ENCODE data around the gene GALNT17. TPM values are rescaled to one million over a fixed set of nuclear protein-coding genes. Genes with fewer than 3 reads are reported as not detected.

Gene GALNT17
- total RNA-seq, 3 donors from 2014 or later, result 1.2 to 9.9 (median 3.3) TPM

DNA sequence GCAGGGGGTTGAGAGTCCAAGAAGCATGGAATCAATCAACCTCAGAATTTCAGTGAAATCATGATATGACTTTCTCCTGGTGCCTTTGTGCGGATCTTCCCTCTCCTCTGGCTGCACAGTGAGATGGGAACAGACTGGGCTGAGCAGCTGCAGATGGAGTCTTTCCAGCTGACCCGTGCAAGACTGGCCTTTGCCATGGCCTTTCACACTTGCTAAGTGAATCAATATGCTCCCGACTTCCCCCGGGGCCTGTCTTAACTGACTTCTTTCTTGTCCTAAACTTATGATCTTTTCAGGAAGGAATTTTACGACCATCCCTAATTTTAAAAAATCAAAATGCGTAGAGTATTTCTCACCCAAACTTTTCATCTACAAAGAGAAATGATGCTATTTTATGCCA is 469.9 kb downstream of the GALNT17 start:
- no peak overlapping the region for H3K4me3 ChIP-seq
- no peak overlapping the region for H3K27ac ChIP-seq
- intact Hi-C loops (cut with DNase I; ENCODE audit: low total_unique reads), result no loop called here
- no peak for DNase-seq (ENCODE audit: low spot score in 2 of 2)
- H3K27me3 ChIP-seq, result no peaks in the 10 kb centered on the region
- no peaks in the 10 kb centered on the region for H3K36me3 ChIP-seq
- TF ChIP-seq POLR2AphosphoS5 (IDR thresholded peaks at IDR 0.05) (no peak), POLR2A (IDR thresholded peaks at IDR 0.05) (no peak)
- no peaks in the 10 kb centered on the region for H3K9me3 ChIP-seq
- H3K4me1 ChIP-seq, result no peaks in the 10 kb centered on the region

DNA sequence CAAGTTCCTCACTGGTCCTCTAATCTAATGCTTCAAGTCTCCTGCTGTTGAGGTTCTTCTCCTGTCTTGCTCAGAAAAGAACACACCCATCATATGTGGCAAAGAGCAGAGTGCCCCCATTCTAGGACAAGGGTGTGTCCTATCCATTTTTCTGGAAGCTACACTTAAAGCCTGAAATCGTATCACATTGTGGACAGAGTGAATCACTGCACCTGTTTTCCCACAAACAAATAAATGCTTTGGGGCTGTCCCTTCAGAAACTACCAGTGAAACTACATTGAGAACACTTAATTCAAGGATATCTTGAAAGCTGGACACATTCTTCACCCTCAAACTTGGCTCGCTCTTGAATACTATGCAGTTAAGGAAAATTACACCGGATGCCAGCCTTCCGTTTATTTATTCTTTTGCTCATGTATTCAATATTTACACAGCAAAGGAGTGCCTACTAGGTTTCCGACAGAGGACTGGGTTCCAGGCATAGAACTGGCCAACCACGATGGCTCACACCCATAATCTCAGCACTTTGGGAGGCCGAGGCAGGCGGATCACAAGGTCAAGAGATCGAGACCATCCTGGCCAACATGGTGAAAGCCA is 473.0 kb downstream of the GALNT17 start:
- Histone ChIP-seq H3K36me3 (no peaks in the 10 kb centered on the region), H3K4me1 (no peaks in the 10 kb centered on the region), H3K4me3 (no peak overlapping the region), H3K9me3 (no peaks in the 10 kb centered on the region), H3K27me3 (no peaks in the 10 kb centered on the region), H3K27ac (no peak overlapping the region)
- intact Hi-C loops (cut with DNase I; ENCODE audit: low total_unique reads), result no loop called here
- no peak for DNase-seq (ENCODE audit: low spot score in 2 of 2)
- TF ChIP-seq POLR2A (IDR thresholded peaks at IDR 0.05) (no peak), POLR2AphosphoS5 (IDR thresholded peaks at IDR 0.05) (no peak)
- TF ChIP-seq, protein P1, sequence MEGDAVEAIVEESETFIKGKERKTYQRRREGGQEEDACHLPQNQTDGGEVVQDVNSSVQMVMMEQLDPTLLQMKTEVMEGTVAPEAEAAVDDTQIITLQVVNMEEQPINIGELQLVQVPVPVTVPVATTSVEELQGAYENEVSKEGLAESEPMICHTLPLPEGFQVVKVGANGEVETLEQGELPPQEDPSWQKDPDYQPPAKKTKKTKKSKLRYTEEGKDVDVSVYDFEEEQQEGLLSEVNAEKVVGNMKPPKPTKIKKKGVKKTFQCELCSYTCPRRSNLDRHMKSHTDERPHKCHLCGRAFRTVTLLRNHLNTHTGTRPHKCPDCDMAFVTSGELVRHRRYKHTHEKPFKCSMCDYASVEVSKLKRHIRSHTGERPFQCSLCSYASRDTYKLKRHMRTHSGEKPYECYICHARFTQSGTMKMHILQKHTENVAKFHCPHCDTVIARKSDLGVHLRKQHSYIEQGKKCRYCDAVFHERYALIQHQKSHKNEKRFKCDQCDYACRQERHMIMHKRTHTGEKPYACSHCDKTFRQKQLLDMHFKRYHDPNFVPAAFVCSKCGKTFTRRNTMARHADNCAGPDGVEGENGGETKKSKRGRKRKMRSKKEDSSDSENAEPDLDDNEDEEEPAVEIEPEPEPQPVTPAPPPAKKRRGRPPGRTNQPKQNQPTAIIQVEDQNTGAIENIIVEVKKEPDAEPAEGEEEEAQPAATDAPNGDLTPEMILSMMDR (IDR thresholded peaks at IDR 0.05), result no peak

DNA sequence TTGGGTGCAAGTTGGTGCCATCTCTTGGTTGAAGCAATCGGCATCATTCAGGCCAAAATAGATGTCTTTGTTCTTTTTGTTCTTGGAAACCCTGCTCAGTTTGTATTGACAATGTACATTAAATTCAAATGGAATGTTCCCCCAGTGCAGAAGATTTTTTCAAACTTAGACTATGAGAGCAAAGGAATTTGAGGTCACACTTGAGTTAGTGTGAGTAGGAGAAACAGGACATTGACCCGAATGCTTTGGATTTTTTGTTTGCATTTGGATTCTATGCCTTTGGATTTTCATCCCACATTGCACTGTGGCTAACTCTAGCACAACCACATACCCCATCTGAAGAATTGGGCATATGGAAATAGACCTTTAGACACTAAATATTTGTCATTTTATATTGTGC is 480.0 kb downstream of the GALNT17 start:
- no peaks in the 10 kb centered on the region for H3K9me3 ChIP-seq
- H3K27ac ChIP-seq, result no peak overlapping the region
- intact Hi-C loops (cut with DNase I; ENCODE audit: low total_unique reads), result no loop called here
- H3K4me1 ChIP-seq, result no peaks in the 10 kb centered on the region
- TF ChIP-seq, protein P1 (IDR thresholded peaks at IDR 0.05), result no peak
- no peak for TF ChIP-seq POLR2AphosphoS5 (IDR thresholded peaks at IDR 0.05)
- no peak for TF ChIP-seq POLR2A (IDR thresholded peaks at IDR 0.05)
- DNase-seq (ENCODE audit: low spot score in 2 of 2), result no peak
- no peaks in the 10 kb centered on the region for H3K27me3 ChIP-seq
- H3K36me3 ChIP-seq, result no peaks in the 10 kb centered on the region
- H3K4me3 ChIP-seq, result no peak overlapping the region

DNA sequence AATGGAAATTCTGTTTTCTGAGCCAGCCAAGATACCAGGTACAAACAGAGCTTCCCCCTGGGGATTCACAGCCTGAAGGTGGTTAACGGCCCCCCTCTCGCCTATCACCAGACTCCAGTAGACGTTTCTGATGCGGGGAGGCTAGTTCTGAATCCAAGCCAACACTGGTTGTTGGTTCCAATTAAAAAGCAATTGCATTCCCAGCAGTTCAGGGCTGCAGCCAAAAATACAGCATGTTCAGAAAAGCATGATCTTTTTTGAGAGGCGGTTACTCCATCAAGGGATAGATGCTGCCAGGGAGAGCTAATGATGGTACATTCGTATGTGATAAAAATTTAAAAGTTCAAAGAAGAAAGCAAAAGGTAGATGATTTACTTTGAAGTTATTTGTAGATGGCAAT is 481.0 kb downstream of the GALNT17 start:
- TF ChIP-seq, protein P1 (IDR thresholded peaks at IDR 0.05), result no peak
- TF ChIP-seq POLR2AphosphoS5 (IDR thresholded peaks at IDR 0.05), result no peak
- TF ChIP-seq POLR2A (IDR thresholded peaks at IDR 0.05), result no peak
- Histone ChIP-seq H3K9me3 (no peaks in the 10 kb centered on the region), H3K27me3 (no peaks in the 10 kb centered on the region), H3K27ac (no peak overlapping the region), H3K36me3 (no peaks in the 10 kb centered on the region), H3K4me1 (no peaks in the 10 kb centered on the region), H3K4me3 (peak overlapping the region in 1 of 3 donors; percentile 31)
- DNase-seq (ENCODE audit: low spot score in 2 of 2), result no peak
- intact Hi-C loops (cut with DNase I; ENCODE audit: low total_unique reads), result no loop called here

DNA sequence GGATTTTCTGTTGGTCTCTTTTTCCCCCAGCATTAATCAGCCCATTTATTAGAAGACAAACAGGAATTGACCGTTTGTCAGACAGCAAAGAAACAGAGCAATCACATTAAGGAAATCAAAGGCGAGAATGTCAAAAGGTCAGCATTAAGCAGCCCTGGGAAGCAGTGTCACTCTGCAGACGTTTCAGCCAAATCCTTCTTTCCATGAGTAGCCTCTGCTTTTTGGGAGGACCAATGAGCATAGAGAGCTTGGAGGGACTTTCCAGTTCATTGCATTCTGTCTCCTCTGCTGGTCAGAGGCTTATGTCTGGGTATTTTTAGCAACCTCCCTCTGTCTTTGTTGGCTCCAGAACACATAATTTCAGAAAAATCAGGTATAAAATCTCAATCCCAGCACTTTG is 481.4 kb downstream of the GALNT17 start:
- TF ChIP-seq, protein P1 (IDR thresholded peaks at IDR 0.05), result no peak
- TF ChIP-seq POLR2A (IDR thresholded peaks at IDR 0.05), result no peak
- no peak for TF ChIP-seq POLR2AphosphoS5 (IDR thresholded peaks at IDR 0.05)
- H3K27me3 ChIP-seq, result no peaks in the 10 kb centered on the region
- intact Hi-C loops (cut with DNase I; ENCODE audit: low total_unique reads), result no loop called here
- H3K9me3 ChIP-seq, result no peaks in the 10 kb centered on the region
- peak overlapping the region in 1 of 3 donors; percentile 31 for H3K4me3 ChIP-seq
- no peak for DNase-seq (ENCODE audit: low spot score in 2 of 2)
- no peaks in the 10 kb centered on the region for H3K36me3 ChIP-seq
- H3K27ac ChIP-seq, result no peak overlapping the region
- H3K4me1 ChIP-seq, result no peaks in the 10 kb centered on the region

All from breast epithelium (tissue), 4 donors.